HepG2 (cell line): ENCODE measurements around the gene MICAL1. TPM values are rescaled to one million over a fixed set of nuclear protein-coding genes. Genes with fewer than 3 reads are reported as not detected.

ENCODE experiments used
- AGO2 ChIP-seq: fragments of 200-400 bp; formaldehyde crosslinking; optimal IDR thresholded peaks from 2 replicates; pipeline ENCODE3; 2017; ENCODE audit warnings: mild to moderate bottlenecking, low read depth, low read length, moderate library complexity
- CREB3 ChIP-seq: sonication (generic); formaldehyde crosslinking; IDR thresholded peaks from 2 replicates; pipeline ENCODE4 v1.5.0; 2020; ENCODE audit warnings: missing genetic modification reagents
- MED13 ChIP-seq: sonication (generic); formaldehyde crosslinking; IDR thresholded peaks from 2 replicates; pipeline ENCODE4 v1.5.0; 2020; ENCODE audit warnings: missing genetic modification reagents
- MED8 ChIP-seq: sonication (generic); formaldehyde crosslinking; IDR thresholded peaks from 2 replicates; pipeline ENCODE4 v1.8.1; 2023; ENCODE audit warnings: mild to moderate bottlenecking, missing genetic modification reagents; ENCODE audit not compliant: insufficient replicate concordance
- NAIF1 ChIP-seq: sonication (generic); formaldehyde crosslinking; IDR thresholded peaks from 2 replicates; pipeline ENCODE4 v1.5.0; 2020; ENCODE audit warnings: mild to moderate bottlenecking, missing genetic modification reagents, borderline replicate concordance
- NR0B2 ChIP-seq: sonication (generic); formaldehyde crosslinking; IDR thresholded peaks from 2 replicates; pipeline ENCODE4 v1.4.0; 2020; ENCODE audit warnings: mild to moderate bottlenecking, missing genetic modification reagents
- RCOR2 ChIP-seq: IDR thresholded peaks from 2 replicates; pipeline ENCODE4 v1.6.1; 2016; ENCODE audit warnings: missing biosample characterization, missing genetic modification reagents
- SIN3A ChIP-seq: IDR thresholded peaks from 2 replicates; pipeline ENCODE4 v1.6.1; 2011; ENCODE audit warnings: low read depth, mild to moderate bottlenecking, control low read depth, low read length, borderline replicate concordance
- SMAD3 ChIP-seq: sonication (generic); formaldehyde crosslinking; IDR thresholded peaks from 2 replicates; pipeline ENCODE4 v1.4.0; 2020; ENCODE audit warnings: missing genetic modification reagents
- SOX13 ChIP-seq, 3 experiments: fragments of 450-650 bp in 1 of 3; sonication (generic) in 1 of 3; formaldehyde crosslinking in 1 of 3; IDR thresholded peaks in 2 of 3; conservative IDR thresholded peaks in 1 of 3; 2 replicates each; pipeline versions ENCODE4 v1.5.0 to v1.6.1; 2016 to 2020; ENCODE audit warnings: antibody characterized with exemption in 1 of 3, mild to moderate bottlenecking in 1 of 3, missing compliant biosample characterization in 1 of 3, missing genetic modification reagents in 1 of 3, moderate library complexity in 1 of 3
- TAF15 ChIP-seq: fragments of 200-400 bp; formaldehyde crosslinking; IDR thresholded peaks from one replicate; pipeline ENCODE4 v1.6.1; 2018; ENCODE audit warnings: mild to moderate bottlenecking, low read depth, low read length; ENCODE audit not compliant: poor library complexity, severe bottlenecking
- TFE3 ChIP-seq: IDR thresholded peaks from 2 replicates; pipeline ENCODE4 v1.6.1; 2016
- YY1 ChIP-seq: IDR thresholded peaks from 2 replicates; pipeline ENCODE4 v1.6.1; 2011; ENCODE audit warnings: low read length, low read depth, moderate library complexity, mild to moderate bottlenecking; ENCODE audit not compliant: insufficient read depth, insufficient replicate concordance
- ZBTB26 ChIP-seq: IDR thresholded peaks from 2 replicates; pipeline ENCODE4 v1.6.1; 2016; ENCODE audit warnings: missing compliant biosample characterization, missing genetic modification reagents, borderline replicate concordance
- ZBTB7B ChIP-seq: sonication (generic); formaldehyde crosslinking; IDR thresholded peaks from 2 replicates; pipeline ENCODE4 v1.4.0; 2020; ENCODE audit warnings: missing genetic modification reagents
- ZFP91 ChIP-seq: sonication (generic); formaldehyde crosslinking; IDR thresholded peaks from 2 replicates; pipeline ENCODE4 v1.9.0; 2022; ENCODE audit warnings: missing genetic modification reagents, mild to moderate bottlenecking, borderline replicate concordance
- ZNF414 ChIP-seq: sonication (generic); formaldehyde crosslinking; IDR thresholded peaks from 2 replicates; pipeline ENCODE4 v1.5.0; 2020; ENCODE audit warnings: missing genetic modification reagents
- ZNF557 ChIP-seq: sonication (generic); formaldehyde crosslinking; IDR thresholded peaks from 2 replicates; pipeline ENCODE4 v1.4.0; 2020; ENCODE audit warnings: missing genetic modification reagents
- ZNF761 ChIP-seq: sonication (generic); formaldehyde crosslinking; conservative IDR thresholded peaks from 2 replicates; pipeline ENCODE4 v1.4.0; 2020; ENCODE audit warnings: mild to moderate bottlenecking, missing genetic modification reagents
- ZNF878 ChIP-seq: sonication (generic); formaldehyde crosslinking; IDR thresholded peaks from 2 replicates; pipeline ENCODE4 v1.8.1; 2023; ENCODE audit warnings: mild to moderate bottlenecking, missing genetic modification reagents, moderate library complexity
- polyA plus RNA-seq, 8 experiments: library from polyadenylated mRNA; depleted of rRNA in 3 of 8; stranded (reverse) in 7 of 8; unstranded in 1 of 8; fragments of >200 nt; fragmentation: Illumina TruSeq in 4 of 8; extraction: Trizol in 4 of 8; gene quantifications; 2 replicates each; pipeline versions ENCODE4 v1.2.1 to v1.2.3, GENCODE V29; 2011 to 2016; ENCODE audit warnings: low read depth in 4 of 8, missing spikeins in 1 of 8, mixed read lengths in 1 of 8; ENCODE audit not compliant: insufficient read depth in 1 of 8
- total RNA-seq, 5 experiments: library from RNA; depleted of rRNA; stranded (reverse); fragments of >200 nt; fragmentation: Illumina TruSeq; extraction: Trizol; gene quantifications; 2 replicates each; pipeline ENCODE4 v1.2.3, GENCODE V29; 2016; ENCODE audit warnings: low read depth in 1 of 5

MICAL1 gene
- total and polyA plus RNA-seq, 2 of the 13 experiments (the other 11 are each of a cell fraction or from before 2014, with no cell fraction given): 6.9 to 39.0 TPM

- TF ChIP-seq ZNF761 (CRISPR knock-in tag) (peak; percentile 49; the same call in 1 of the 2 replicates), ZNF414 (CRISPR knock-in tag) (peak; percentile 18; the same call in 1 of the 2 replicates), RCOR2 (CRISPR knock-in tag) (0 out of 2 replicates have a peak, but pooled peaks have one; percentile 32), MED13 (CRISPR knock-in tag) (0 out of 2 replicates have a peak, but pooled peaks have one; percentile 55), NR0B2 (peak; percentile 56; the same call in 1 of the 2 replicates), ZBTB26 (CRISPR knock-in tag) (no peak), ZFP91 (CRISPR knock-in tag) (peak; percentile 72; the same call in 1 of the 2 replicates), SOX13 (IDR thresholded peaks at IDR 0.05) (no peak), SOX13 (CRISPR knock-in tag; conservative IDR thresholded peaks at IDR 0.05 in 1 of 2, IDR thresholded peaks at IDR 0.05 in 1 of 2) (peak in 1 of 2 experiments; percentile 32; a peak in 1 of 4 replicates), AGO2 (no peak), ZNF878 (CRISPR knock-in tag) (peak; percentile 64; the same call in 1 of the 2 replicates), SIN3A (peak; percentile 72; the same call in 1 of the 2 replicates), NAIF1 (CRISPR knock-in tag) (0 out of 2 replicates have a peak, but pooled peaks have one; percentile 3), ZNF557 (CRISPR knock-in tag) (no peak), CREB3 (CRISPR knock-in tag) (0 out of 2 replicates have a peak, but pooled peaks have one; percentile 56), ZBTB7B (CRISPR knock-in tag) (peak; percentile 76; the same call in 1 of the 2 replicates), TFE3 (CRISPR knock-in tag) (no peak), TAF15 (no peak), SMAD3 (CRISPR knock-in tag) (0 out of 2 replicates have a peak, but pooled peaks have one; percentile 34), YY1 (peak; percentile 92), MED8 (CRISPR knock-in tag) (peak; percentile 15)
Observed at GRCh38 chr6:109440331-109441068, 15.1 kb downstream of the MICAL1 start, which contains the start of the genes PPIL6 and SMPD2 (continued).
